ENCODE measurements around the gene FAT4. TPM values are rescaled to one million over a fixed set of nuclear protein-coding genes. Genes with fewer than 3 reads are reported as not detected.

Gene FAT4
- total RNA-seq, 1 donor from 2014 or later = 77.2 TPM

DNA sequence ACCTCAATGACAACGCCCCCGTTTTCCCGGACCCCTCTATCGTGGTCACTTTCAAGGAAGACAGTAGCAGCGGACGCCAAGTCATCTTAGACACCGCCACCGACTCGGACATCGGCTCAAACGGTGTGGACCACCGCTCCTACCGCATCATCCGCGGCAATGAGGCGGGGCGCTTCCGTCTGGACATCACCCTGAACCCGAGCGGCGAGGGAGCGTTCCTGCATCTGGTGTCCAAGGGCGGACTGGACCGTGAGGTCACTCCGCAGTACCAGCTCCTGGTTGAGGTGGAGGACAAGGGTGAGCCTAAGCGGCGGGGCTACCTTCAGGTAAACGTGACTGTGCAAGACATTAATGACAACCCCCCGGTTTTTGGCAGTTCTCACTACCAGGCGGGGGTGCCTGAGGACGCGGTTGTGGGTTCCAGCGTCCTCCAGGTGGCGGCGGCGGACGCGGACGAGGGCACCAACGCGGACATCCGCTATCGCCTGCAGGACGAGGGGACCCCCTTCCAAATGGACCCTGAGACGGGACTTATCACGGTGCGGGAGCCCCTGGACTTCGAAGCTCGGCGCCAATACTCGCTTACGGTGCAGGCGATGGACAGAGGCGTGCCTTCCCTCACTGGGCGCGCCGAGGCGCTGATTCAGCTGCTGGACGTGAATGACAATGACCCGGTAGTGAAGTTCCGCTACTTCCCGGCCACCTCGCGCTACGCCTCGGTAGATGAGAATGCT is 2.2 kb downstream of the FAT4 start:
- DNase-seq = no peak

DNA sequence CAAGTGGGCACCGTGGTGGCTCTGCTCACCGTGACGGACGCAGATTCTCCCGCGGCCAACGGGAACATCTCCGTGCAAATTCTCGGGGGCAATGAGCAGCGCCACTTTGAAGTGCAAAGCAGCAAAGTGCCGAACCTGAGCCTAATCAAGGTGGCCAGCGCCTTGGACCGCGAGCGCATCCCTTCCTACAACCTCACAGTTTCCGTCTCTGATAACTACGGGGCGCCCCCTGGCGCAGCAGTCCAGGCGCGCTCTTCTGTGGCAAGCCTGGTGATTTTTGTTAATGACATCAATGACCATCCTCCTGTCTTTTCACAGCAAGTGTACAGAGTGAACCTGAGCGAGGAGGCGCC is 2.7 kb downstream of the FAT4 start:
- peak; percentile 13 for DNase-seq

DNA sequence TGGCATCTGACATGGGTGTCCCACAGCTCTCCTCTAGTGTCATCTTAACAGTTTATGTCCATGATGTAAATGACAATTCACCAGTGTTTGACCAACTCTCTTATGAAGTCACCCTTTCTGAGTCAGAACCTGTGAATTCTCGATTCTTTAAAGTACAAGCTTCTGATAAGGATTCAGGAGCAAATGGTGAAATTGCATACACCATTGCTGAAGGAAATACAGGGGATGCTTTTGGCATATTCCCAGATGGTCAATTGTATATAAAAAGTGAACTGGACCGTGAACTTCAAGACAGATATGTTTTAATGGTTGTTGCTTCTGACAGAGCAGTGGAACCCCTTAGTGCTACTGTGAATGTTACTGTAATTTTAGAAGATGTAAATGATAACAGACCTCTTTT is 4.6 kb downstream of the FAT4 start:
- DNase-seq = no peak

DNA sequence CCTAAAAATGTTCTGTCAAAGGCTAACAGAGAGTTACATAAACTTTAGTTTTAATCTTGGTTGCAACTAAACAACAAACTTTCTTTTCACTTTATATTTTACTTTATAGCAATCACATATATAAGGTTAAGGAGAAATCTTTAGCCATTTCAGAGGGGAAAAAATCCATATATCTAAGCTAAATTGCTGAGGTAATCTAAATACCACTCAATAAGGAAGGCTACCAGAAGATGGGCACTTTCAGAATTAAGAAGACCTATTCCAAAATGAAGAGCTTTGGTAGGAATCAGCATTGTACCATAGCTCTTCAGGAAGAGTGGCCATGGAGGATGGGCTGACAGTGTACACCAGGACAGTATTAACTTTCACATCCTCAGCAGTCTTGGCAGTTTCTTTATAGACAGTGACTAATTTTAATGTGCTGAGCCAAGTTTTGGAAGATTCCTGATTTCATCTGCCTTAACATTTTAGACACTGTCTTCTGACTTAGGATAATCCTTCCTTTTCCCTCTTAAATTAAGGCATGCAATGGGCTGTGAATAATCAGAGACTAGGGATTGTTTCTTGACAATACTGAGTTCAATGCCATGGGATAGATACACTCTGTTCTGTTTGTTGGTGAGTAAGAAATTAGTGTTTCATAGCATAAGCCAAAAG is 7.1 kb downstream of the FAT4 start:
- DNase-seq = peak; percentile 84

DNA sequence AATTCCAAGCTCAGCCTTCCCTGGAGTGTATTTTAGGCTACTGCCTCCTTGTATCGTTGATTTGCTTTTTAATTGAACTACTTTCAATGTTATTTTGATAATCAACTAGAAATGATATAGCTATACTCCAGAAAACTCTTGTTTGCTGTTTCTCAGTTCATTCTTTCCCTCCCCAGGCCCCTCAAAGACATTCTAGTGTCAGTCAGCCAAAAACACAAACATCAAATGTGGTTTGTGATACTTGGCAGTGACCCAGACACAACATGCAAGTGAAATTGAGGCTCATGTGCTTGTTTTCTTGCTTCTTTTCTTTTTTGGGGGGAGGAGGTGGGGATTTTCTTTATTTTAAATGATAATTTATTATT is 7.6 kb downstream of the FAT4 start:
- DNase-seq = peak; percentile 63

DNA sequence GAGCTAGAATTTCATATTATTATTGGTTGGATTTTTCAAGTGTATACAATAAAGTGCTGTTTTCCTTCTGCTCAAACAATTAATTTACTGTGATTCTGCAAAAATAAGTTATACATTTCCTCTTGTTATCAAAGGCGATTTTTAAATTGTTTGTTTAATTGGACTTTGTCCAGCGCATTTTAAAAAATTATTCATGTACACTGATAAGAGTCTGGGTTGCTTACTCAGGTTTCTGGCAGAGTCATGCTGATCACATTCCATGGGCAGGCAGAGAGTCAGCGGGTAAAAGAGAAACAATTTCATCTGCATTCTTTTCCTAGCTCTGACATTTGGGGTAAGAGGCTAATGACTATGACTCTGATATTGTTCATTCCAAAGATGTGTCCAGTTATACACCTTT is 8.9 kb downstream of the FAT4 start:
- DNase-seq = no peak

DNA sequence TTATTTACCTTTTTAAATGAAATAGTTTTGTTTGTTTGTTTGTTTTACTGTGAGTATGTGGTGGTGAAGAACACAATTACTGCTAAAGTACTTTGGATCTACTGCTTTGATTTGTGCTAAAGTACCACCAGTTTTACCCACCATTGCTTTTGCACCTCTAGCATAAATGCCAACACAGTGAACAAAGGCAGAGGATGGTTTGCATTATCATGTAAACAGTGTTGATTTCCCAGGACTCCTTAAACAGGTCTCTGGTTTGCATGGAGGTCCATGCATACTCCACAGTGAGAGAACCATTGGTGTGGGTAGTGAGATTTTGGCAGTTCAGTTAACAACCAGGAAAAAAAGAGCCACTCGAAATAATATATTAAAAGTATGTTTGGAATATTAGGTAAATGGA is 11.0 kb downstream of the FAT4 start:
- DNase-seq = no peak

DNA sequence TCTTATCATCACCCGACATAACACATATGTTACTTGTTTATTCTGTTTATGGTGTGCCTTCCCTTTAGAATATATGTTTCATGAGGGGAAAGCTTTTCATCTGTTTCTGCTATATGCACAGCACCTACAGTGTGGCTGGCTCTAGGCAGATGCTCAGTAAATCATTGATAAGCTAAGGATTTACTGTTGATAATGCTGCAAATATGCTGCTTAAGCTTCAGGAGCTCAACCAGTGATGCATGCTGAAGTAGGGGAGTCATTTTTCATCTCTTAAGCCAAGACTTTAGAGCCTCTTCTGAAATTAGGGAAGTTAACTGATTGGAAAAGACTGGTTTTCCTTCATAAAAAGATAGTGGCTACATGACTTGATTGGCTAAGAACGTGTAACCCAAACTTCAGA is 16.4 kb downstream of the FAT4 start:
- no peak for DNase-seq

DNA sequence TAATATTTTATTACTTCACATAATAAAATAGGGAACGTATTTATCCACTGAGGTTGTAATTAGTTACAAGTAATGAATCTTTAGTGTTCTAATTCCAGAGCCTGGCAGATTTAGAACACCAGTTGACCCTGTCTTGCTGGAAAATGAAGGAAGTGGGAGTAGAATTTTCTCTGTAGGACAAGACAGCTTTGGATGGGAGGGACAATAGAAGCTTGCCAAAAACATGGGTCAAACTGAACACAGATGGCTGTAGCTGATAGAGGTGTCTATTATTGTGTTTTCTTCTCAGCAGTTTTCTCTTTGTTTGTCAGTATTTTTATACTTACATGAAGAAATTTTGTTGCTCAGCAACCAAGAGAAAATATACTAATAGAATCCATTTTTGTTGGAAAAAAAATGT is 20.2 kb downstream of the FAT4 start:
- no peak for DNase-seq

DNA sequence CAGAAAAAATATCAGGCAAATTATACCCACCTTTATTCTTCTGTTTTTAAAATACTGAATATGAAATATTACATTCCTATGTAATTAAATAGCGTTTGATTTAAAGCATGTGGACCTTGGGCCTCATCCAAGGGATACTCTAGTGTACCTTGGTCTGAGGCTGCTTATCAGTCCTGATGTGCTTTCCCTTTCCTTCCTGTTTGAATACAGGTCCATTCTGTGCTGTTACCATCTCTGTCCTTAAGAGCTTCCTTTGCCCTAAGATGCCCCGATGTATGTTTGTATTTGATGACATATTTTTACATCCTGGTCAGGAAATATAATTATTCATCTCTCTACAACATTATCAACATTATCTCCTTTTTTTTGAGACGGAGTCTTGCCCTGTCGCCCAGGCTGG is 24.1 kb downstream of the FAT4 start:
- DNase-seq = no peak

DNA sequence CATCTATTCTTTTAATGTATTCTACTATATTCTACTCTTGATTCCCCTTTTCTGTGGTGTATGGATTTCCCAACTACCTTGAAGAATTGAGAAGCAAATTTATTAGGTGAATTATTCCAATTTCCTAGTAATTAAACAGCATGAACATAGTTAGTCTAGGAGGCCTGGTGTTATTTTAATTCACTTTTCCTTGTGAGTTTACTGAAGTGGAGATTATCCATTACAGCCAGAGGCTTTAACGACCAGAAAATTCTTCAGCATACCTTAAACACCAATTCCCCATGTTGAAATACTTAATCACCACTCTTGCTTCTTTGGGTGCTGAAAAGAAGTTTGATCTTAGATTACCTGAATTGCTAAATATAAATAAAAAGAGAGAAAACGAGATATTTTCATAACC is 29.4 kb downstream of the FAT4 start:
- DNase-seq = no peak

DNA sequence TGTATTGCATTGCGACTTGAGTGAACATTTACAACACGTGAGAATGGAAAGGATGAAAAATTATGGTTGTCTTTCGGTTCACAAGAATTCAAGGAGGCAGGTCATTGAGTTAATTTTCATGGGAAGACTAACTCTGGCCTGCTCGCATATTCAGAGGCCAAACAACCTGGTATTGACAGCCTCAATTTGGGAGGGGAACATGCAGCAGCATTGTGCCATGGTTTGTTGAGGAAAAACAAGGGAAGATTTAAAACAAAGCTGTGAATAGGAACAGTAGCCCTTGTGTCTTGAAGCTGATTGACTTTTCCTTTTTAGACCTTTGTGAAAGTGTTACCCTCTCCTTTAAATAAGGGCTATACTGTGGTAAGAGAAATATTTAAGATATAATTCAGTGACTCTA is 31.9 kb downstream of the FAT4 start:
- DNase-seq = no peak

DNA sequence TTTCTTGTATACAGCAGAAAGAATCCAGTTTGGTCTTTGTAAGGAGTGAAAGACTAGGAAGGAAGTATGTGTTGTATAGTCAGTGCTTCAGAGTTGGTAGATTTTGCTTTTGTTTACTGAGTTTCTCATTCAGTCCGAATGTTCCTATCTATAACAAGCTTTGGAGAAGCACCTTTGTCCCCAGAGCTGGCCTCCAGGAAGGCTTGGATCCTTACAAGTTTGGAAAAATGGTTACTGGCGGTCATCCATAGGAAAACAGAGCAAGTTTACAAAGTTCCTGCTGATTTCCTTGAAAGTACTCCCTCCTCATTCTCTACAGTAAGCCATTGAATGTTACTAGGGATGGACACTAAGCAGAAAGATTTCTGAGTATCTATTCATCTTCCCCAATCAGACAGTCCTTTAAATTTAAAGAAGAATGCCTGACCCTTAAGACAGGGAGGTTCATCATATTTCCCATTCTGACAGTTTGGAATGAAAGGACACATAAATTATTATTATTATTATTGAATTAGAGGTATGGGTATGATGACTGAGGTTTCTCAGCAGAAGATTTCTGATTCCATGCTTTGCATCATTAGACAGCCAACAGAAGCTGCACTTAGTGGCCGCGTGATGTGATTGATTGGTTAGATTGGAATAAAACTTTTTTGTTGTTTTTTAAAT is 35.8 kb downstream of the FAT4 start:
- no peak for DNase-seq

DNA sequence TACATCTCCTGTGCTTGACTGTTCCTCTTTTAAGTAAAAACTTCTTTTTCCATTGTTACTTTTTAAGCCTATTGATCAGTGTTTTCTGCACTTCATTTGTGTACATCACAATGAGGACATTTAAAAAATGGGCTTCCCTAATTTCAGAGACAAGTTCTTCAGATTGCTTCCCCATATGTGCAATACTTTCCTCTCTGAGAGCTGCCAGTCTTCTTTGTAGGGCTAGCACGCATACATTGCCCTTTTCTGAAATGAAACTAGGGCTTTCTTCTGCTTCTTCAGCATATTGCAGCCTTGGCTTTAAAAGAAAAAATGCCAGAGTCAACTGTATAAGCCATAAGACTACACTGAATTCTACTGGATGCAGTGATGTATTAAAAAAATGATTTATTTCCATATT is 37.8 kb downstream of the FAT4 start:
- peak; percentile 67 for DNase-seq

DNA sequence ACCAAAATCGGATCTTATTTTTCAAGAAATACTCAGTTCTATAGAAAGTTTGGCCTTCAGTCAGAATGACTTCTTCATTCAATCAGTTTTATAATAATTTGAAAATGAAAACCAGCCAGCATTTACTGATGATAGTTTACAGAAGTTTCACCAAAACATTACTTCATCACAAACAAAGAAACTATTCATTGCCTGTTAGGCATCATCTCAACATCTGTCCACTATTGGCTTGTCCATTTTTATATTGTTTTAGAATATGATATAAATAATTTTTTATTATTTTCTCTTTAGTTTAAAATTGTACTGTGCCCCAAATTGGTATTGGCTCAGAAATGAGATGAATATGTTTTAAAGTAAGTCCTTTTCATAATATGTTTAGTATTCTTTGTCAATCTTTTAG is 38.4 kb downstream of the FAT4 start:
- DNase-seq = peak; percentile 49

DNA sequence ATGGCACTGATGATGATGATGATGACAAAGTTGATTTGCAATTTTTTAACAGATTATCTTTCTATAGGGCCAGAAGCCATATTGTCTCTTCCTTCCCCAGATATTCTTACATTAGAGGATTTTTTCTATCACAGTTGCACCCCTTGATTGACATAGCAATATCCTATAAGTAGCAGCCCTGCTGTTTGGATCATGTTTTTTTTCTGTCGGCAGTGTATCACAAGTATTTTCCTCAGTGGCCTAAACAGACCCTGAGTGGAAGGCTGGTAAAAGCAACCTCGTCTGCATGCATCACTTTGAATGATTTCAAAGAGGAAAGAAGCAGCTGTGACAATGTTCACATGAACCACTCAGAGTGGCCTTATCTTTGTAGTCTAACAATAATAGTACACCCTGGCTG is 41.0 kb downstream of the FAT4 start:
- no peak for DNase-seq

DNA sequence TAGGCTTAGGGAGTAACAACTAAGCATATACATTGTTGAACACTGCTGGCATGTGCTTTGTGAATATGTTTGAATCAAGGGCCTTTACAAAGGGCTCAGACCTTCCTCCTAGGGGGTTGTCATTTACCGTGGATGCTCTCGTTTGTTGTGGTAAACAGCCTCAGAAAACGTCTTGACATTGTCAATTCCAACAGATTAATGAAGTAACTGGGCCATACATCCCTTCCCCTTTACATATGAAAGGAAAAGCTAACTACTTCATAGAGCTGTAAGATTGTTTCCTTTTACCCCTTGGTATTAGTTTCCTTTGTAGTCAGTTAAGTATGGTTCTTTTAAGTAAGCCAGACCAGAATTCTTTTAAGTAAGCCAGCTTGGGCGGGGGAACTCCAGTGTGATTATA is 42.9 kb downstream of the FAT4 start:
- no peak for DNase-seq

DNA sequence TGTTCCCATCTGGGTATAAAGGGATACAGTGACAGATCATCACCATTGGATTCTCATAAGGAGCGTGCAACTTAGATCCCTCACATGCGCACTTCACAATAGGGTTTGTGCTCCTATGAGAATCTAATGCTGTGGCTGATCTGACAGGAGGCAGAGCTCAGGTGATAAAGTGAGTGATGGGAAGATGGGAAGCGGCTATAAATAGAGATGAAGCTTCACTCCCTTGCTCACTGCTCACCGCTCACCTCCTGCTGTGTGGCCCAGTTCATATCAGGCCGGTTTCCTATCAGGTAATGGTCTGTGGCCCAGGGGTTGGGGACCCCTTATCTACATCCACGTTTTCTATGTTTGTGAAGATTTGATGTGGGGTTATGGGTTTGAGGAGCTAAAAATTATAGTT is 43.7 kb downstream of the FAT4 start:
- no peak for DNase-seq

DNA sequence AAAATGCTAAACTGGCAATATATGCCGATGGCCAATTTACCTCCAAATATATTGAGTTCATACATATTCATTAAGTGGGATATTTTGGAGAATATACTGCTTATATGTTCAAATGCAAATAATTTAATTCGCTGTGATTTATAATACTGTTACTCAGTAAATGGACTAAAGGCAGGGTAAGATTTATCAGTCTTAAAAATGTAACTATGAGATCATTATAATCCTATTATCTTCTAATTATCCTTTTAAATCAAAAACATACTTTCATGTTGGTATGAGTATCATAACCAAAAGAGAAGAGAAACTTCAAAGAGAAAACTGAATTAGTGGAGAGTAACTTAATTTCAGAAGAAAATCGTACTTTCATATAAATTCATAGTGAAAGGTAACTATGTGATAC is 44.6 kb downstream of the FAT4 start:
- no peak for DNase-seq

DNA sequence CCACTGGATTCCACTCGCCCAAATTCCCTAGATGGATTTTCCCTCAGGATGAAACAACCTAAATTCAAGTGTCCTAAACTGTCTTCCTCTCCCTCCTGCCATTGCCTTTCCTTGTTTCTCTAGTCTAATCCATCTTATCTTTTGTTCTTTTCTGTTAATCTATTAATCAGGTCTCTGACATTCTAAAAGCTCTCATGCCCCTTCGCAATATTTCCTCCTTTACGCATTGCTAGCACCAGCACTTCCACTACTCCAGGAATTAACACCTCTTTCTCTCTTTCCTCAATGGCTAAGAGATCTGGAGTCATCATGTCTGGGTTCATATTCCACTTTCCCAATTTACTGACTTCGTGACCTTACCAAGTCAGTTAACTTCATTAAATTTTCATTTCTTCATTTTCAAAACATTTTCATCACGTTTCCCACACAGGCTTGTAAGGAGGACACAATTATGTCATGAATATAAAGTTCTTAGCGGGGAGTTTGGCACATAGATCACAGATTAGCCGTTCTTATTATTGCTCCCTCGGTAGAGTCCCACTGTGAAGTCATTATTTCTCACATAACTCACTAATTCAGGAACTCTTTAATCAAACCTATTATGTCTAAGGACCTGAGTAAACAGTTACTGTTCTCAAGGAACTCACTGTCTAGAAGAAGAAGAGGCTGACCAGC is 45.3 kb downstream of the FAT4 start:
- DNase-seq = peak; percentile 46

DNA sequence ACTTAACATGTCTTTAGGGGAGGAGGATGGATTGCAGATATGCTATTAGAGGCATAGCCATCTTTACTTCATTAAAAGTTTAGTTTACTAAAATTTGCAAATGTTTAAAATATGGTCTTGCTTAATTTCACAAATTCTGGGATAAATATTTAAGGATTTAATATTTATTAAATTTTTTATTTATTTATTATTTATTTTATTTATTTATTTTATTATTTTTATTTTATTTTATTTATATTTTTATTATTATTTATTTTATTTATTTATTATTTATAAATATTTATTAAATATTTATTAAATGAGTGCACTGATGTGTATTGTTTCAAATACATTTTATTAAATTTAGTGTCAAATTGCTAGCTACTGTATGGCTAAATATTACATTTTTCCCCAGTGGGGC is 46.0 kb downstream of the FAT4 start:
- no peak for DNase-seq
